Mesothelial cell of epicardium (in vitro differentiated cells): ENCODE measurements around the gene PDLIM7. TPM values are rescaled to one million over a fixed set of nuclear protein-coding genes. Genes with fewer than 3 reads are reported as not detected.

Experiments used
- DNase-seq, 2 experiments: peaks; one replicate each; pipeline ENCODE4 v3.0.0; 2021; ENCODE audit warnings: low spot score in 2 of 2; ENCODE audit not compliant: unreplicated experiment in 2 of 2
- H3K27ac Mint-ChIP-seq: 2 replicates; pipeline ENCODE4 v1.8.0; 2021; ENCODE audit warnings: mixed read lengths
- H3K27me3 Mint-ChIP-seq: 2 replicates; pipeline ENCODE4 v1.8.0; 2021; ENCODE audit warnings: low read depth, mixed read lengths
- H3K36me3 Mint-ChIP-seq: 2 replicates; pipeline ENCODE4 v1.8.0; 2021; ENCODE audit warnings: mixed read lengths
- H3K4me1 Mint-ChIP-seq: 2 replicates; pipeline ENCODE4 v1.8.0; 2021; ENCODE audit warnings: mixed read lengths
- H3K4me3 Mint-ChIP-seq: 2 replicates; pipeline ENCODE4 v1.8.0; 2021; ENCODE audit warnings: mild to moderate bottlenecking, moderate library complexity, mixed read lengths
- H3K9me3 Mint-ChIP-seq: 2 replicates; pipeline ENCODE4 v1.8.0; 2021; ENCODE audit warnings: mixed read lengths
- total RNA-seq: library from RNA; stranded (reverse); gene quantifications from 3 replicates; pipeline ENCODE4 v1.2.1, GENCODE V29; 2021
- TF ChIP-seq, protein P1 (sequence below): fragments of 200-600 bp; sonication (generic); IDR thresholded peaks from one replicate; pipeline ENCODE4 v1.5.0; 2021; ENCODE audit warnings: antibody characterized with exemption; ENCODE audit not compliant: unreplicated experiment

PDLIM7 gene
- total RNA-seq, 1 donor from 2014 or later = 494 TPM

DNA sequence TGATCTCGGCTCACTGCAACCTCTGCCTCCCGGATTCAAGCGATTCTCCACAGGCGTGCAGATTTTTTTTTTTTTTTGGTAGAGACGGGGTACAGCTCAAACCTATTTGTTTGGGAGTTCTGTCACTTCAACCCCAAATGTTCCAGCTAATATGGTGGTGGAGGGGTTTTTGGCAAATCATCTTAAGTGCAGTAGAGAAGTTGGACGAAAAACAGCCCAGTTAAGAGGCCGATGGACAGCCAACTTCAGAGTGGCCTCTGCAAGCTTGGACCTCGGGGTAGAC, 51.5 kb downstream of the PDLIM7 start:
- peak overlapping the region; percentile 64 for H3K4me3 Mint-ChIP-seq
- DNase-seq = no peak
- H3K27me3 Mint-ChIP-seq = peaks cover 30% of the 10 kb centered on the region
- H3K4me1 Mint-ChIP-seq = peaks cover 23% of the 10 kb centered on the region
- TF ChIP-seq, protein P1, sequence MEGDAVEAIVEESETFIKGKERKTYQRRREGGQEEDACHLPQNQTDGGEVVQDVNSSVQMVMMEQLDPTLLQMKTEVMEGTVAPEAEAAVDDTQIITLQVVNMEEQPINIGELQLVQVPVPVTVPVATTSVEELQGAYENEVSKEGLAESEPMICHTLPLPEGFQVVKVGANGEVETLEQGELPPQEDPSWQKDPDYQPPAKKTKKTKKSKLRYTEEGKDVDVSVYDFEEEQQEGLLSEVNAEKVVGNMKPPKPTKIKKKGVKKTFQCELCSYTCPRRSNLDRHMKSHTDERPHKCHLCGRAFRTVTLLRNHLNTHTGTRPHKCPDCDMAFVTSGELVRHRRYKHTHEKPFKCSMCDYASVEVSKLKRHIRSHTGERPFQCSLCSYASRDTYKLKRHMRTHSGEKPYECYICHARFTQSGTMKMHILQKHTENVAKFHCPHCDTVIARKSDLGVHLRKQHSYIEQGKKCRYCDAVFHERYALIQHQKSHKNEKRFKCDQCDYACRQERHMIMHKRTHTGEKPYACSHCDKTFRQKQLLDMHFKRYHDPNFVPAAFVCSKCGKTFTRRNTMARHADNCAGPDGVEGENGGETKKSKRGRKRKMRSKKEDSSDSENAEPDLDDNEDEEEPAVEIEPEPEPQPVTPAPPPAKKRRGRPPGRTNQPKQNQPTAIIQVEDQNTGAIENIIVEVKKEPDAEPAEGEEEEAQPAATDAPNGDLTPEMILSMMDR = no peak
- H3K9me3 Mint-ChIP-seq = no peaks in the 10 kb centered on the region
- H3K36me3 Mint-ChIP-seq = no peaks in the 10 kb centered on the region
- no peak overlapping the region for H3K27ac Mint-ChIP-seq

DNA sequence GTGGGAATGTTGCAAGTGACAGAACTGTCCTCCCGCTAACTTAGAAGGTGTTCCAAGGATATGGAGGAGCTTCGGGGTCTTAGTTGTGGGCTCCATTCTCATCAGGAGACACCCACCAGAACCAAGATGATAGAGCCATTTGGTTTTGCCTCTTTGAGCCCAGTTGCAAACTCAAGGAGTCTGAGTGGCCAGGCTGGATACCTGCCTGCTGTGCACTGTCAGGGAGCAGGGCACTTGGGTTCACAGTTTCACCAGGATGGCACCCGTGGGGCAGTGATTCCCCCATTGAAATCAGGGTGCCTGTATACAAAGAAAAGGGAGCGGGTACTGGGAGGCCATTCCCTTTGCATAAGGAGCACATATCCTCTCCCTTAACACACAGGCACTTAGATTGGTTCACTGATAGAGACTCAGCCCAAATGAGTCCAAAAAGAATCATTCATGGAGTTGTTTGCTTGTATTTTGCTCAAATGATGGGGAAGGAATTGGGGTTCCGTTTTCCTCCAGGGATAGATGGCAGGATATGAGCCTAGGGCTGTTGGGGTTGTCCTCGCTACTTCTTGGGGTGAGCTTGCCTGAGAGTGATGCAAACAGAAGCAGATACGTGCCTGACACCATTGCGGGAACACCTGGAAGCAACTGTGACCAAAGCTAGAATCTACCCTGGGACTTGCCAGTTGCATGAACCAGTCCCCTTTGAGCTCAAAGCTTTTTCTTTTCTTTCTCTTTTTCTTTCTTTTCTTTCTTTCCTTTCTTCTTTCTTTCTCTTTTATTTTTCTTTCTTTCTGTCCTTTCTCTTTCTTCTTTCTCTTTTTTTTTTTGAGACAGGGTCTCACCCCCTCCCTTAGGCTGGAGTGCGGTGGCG, 52.1 kb downstream of the PDLIM7 start:
- DNase-seq = no peak
- TF ChIP-seq, protein P1 = no peak
- Mint-ChIP-seq H3K4me3 (peak overlapping the region; percentile 64), H3K9me3 (no peaks in the 10 kb centered on the region), H3K27me3 (peaks cover 30% of the 10 kb centered on the region), H3K4me1 (peaks cover 23% of the 10 kb centered on the region), H3K27ac (no peak overlapping the region), H3K36me3 (no peaks in the 10 kb centered on the region)

DNA sequence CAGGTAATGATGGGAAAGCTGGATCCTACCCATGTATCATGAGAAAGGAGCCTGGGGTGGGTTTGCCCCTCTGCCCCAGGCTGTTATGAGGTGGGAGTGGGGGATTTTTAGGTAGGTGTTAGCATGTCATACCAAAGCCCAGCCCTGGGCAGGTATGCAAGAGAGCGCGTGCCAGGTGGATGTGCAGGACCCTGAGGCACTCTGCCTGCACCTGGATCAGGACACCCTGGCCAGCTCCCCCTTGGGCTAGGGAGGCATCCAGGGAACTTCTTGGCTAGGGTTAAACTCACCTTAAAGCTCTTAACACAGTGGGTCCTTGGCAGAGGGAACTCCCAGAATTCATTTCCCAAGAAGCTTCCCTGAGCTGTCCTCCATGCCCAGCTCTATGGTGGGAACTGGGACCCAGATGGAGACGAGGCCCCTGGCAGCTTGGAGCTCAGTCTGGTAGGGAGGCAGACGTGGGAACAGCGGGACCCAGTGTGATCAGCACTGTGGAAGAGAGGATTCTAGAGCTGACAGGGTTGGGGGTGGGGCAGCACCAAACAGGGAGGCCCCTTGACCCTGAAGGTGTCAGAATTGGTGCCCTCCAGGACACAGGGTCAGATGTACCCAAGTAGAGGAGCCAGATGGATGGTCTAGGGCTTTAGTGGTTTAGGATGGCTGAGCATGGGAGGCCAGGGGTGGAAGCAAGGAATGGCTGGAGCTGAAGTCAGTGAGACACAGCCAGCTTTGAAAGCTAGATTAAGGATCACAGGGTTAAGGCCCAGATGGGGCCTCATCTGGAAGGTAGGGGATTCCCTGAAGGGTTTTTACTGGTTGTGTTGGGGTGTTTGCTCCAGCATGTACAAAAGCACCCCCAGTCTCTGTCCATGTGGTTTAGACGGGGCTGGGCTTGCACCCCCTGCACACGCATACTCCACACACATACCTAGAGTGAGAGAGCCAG, 53.0 kb downstream of the PDLIM7 start:
- H3K27me3 Mint-ChIP-seq = peaks cover 30% of the 10 kb centered on the region
- H3K4me3 Mint-ChIP-seq = peak overlapping the region; percentile 64
- no peaks in the 10 kb centered on the region for H3K9me3 Mint-ChIP-seq
- DNase-seq = no peak
- TF ChIP-seq, protein P1 = no peak
- no peak overlapping the region for H3K27ac Mint-ChIP-seq
- peaks cover 4% of the 10 kb centered on the region for H3K36me3 Mint-ChIP-seq
- H3K4me1 Mint-ChIP-seq = peaks cover 23% of the 10 kb centered on the region

DNA sequence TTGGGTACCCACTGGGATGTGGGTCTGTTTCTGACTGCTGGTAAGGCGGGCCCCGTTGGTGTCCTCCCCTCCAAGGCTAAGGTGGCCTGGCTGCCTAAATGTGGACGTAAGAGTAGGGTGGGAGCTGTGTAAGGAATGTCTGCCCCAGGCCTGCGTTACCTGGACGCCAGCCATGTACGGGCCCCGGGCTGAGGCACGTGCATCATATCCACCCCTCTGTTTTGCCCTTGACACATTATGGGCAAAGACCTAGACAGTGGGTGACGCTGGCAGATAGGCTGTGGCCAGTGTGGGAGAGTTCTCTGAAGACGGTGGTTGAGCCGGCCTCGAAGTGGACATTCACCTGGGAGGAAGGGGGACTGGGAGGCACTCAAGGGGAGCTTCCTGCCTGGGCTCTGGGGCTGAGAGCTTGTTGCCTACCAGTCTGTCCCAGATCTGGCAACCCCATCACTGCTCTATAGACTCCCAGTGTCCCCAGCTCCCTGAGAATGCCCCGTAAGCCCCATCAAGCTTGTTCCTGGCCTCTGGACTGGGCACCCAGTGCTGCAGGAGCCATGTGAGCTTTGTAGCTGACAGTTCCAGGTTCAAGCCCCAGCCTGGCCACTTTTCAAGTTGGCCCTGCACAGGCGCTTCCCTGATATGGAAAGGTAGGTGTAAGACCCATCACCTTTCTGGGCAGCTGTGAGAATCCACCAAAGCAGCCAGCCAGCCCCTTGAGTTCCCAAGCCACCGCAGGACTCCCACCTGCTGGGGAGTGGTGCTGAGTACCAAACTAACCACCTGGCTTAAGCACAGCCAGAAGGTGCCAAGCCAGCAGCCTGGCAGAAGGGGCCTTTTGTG, 54.0 kb downstream of the PDLIM7 start:
- H3K36me3 Mint-ChIP-seq = peaks cover 9% of the 10 kb centered on the region
- no peak overlapping the region for H3K4me3 Mint-ChIP-seq
- TF ChIP-seq, protein P1 = no peak
- H3K27ac Mint-ChIP-seq = no peak overlapping the region
- H3K4me1 Mint-ChIP-seq = peaks cover 23% of the 10 kb centered on the region
- DNase-seq = no peak
- H3K9me3 Mint-ChIP-seq = no peaks in the 10 kb centered on the region
- H3K27me3 Mint-ChIP-seq = peaks cover 24% of the 10 kb centered on the region

DNA sequence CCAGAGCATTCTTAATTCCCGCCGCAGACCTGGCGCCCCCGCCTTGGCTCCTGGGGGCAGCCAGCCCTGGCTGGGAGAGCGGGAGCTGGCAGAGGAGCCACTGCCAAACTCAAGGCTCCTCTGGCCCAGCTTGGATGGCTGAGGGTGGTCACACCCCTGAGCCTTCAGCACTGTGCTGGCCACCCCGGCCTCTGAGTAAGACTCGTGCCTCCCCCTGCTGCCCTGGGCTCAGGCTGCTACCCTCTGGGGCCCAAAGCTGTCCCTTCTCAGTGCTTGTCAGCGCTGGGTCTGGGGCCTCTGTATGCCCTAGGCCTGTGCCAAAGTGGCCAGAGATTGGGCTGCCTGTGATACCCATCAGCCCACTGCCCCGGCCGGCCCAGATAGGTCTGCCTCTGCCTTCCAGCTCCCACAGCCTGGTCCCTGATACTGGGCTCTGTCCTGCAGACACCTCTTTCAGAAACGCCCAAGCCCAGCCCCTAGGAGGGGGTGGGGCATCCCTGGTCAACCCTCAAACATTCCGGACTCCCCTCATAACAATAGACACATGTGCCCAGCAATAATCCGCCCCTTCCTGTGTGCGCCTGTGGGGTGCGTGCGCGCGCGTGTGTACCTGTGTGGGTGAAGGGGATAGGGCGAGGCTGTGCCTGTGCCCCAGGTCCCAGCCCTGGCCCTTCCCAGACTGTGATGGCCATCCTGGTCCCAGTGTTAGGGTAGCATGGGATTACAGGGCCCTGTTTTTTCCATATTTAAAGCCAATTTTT, 55.2 kb downstream of the PDLIM7 start:
- H3K27me3 Mint-ChIP-seq = peaks cover 14% of the 10 kb centered on the region
- H3K4me3 Mint-ChIP-seq = no peak overlapping the region
- no peaks in the 10 kb centered on the region for H3K9me3 Mint-ChIP-seq
- TF ChIP-seq, protein P1 = no peak
- DNase-seq = no peak
- H3K4me1 Mint-ChIP-seq = peaks cover 14% of the 10 kb centered on the region
- H3K27ac Mint-ChIP-seq = no peak overlapping the region
- peaks cover 15% of the 10 kb centered on the region for H3K36me3 Mint-ChIP-seq
